NT2/D1 (cell line): Measurements from ENCODE around the gene PDHX.

Experiments
- DNase-seq: peaks from one replicate; pipeline ENCODE4 v3.0.0-alpha.2; 2011; ENCODE audit warnings: low read depth, low spot score
- H3K27me3 ChIP-seq: 2 replicates; pipeline ENCODE4 v1.6.0; 2011; ENCODE audit warnings: mild to moderate bottlenecking; ENCODE audit not compliant: insufficient read length, insufficient read depth
- H3K36me3 ChIP-seq: 2 replicates; pipeline ENCODE4 v1.6.1; 2011; ENCODE audit warnings: mild to moderate bottlenecking, low read length, mixed read lengths; ENCODE audit not compliant: insufficient read depth, insufficient read length
- H3K4me1 ChIP-seq: 2 replicates; pipeline ENCODE4 v1.5.1; 2011; ENCODE audit not compliant: insufficient read depth, insufficient read length
- H3K4me3 ChIP-seq: 2 replicates; pipeline ENCODE4 v1.5.1; 2011; ENCODE audit warnings: low read depth; ENCODE audit not compliant: insufficient read length
- H3K9ac ChIP-seq: 2 replicates; pipeline ENCODE4 v1.6.0; 2011; ENCODE audit warnings: low read depth; ENCODE audit not compliant: insufficient read length
- H3K9me3 ChIP-seq: 2 replicates; pipeline ENCODE4 v1.5.1; 2011; ENCODE audit warnings: mild to moderate bottlenecking, low read length; ENCODE audit not compliant: insufficient read depth
- SUZ12 ChIP-seq: IDR thresholded peaks from 2 replicates; pipeline ENCODE4 v1.6.1; 2011; ENCODE audit not compliant: insufficient read length, insufficient read depth; ENCODE audit errors: extremely low read depth
- YY1 ChIP-seq: IDR thresholded peaks from 2 replicates; pipeline ENCODE4 v1.6.1; 2011; ENCODE audit not compliant: insufficient read length, insufficient read depth
- ZNF274 ChIP-seq: IDR thresholded peaks from 2 replicates; pipeline ENCODE4 v1.6.1; 2011; ENCODE audit warnings: mild to moderate bottlenecking, low read depth, low read length

The PDHX gene

DNA sequence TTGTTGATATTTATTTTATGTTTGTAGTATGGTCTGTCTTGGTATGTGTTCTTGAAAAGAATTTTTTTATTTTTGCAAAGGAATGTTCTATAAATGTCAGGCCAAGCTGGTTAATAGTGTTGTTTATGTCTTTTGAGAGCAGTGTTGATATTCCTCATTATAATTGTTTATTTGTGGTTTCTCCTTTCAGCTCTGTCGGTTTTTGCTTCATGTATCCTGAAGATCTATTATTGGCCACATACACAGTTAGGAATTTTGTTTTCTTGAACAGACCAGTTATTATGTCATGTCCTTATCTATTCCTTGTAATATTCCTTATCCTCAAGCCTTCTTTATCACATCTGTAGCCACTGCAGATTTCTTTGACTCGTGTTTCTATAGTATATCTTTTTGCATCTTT lies 56.5 kb downstream of the PDHX start:
- no peaks in the 10 kb centered on the region for H3K9me3 ChIP-seq
- DNase-seq, result no peak
- H3K27me3 ChIP-seq, result no peaks in the 10 kb centered on the region
- no peaks in the 10 kb centered on the region for H3K4me1 ChIP-seq
- peaks cover 19% of the 10 kb centered on the region for H3K36me3 ChIP-seq
- H3K9ac ChIP-seq, result no peak overlapping the region
- TF ChIP-seq YY1 (no peak), SUZ12 (no peak), ZNF274 (no peak)
- H3K4me3 ChIP-seq, result no peak overlapping the region

DNA sequence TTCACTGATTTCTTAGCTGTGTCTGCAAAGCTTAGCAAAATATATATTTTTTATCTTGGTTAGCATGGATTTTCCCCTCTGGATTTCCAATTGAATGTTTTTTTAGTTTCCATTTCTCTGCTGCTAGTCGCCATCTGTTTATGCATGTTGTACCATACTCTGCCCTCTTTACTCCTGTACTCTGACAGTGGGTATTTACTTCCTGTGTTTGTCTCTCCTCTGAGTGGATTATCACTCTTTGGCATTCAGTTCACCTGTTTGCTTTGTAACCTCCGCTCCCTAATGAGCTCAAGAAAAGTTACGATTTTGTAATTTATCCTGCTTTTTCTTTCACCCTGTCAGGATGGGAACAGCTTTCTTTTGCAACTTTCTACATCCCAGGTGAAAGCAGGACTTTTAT lies 59.1 kb downstream of the PDHX start:
- no peak overlapping the region for H3K4me3 ChIP-seq
- no peaks in the 10 kb centered on the region for H3K9me3 ChIP-seq
- H3K27me3 ChIP-seq, result no peaks in the 10 kb centered on the region
- TF ChIP-seq SUZ12, result no peak
- no peak for TF ChIP-seq ZNF274
- no peak for TF ChIP-seq YY1
- peaks cover 13% of the 10 kb centered on the region for H3K36me3 ChIP-seq
- no peak for DNase-seq
- no peaks in the 10 kb centered on the region for H3K4me1 ChIP-seq
- no peak overlapping the region for H3K9ac ChIP-seq

DNA sequence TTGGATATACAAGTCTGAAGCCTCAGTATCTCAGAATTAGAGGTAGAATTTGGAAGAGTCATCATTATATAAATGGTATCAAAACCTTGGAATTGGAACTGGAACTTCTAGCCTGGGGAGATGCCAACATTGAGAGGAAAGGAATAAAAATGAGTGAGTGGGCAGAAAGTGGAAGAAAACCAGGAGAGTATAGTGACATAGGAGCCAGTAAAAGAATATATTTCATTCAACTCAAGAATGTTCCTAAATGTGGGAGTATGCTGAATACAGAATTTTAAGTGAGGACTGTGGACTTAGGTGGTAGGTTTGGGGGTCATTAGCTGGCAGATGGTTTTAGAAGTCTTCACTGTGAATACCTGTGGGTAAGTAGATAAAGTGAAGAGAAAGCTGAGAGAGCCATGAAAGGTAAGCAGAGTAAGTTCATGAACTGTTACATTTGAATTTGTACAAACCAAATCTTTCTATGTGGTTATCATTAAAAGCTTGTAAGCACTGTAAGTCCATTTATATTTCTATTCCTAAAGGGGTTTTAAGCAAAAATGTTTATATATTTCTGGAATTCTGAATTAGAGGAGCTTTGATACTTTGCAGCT lies 60.2 kb downstream of the PDHX start:
- Histone ChIP-seq H3K9ac (no peak overlapping the region), H3K36me3 (peaks cover 15% of the 10 kb centered on the region), H3K27me3 (no peaks in the 10 kb centered on the region), H3K9me3 (no peaks in the 10 kb centered on the region), H3K4me1 (no peaks in the 10 kb centered on the region), H3K4me3 (no peak overlapping the region)
- TF ChIP-seq YY1, result no peak
- no peak for DNase-seq

DNA sequence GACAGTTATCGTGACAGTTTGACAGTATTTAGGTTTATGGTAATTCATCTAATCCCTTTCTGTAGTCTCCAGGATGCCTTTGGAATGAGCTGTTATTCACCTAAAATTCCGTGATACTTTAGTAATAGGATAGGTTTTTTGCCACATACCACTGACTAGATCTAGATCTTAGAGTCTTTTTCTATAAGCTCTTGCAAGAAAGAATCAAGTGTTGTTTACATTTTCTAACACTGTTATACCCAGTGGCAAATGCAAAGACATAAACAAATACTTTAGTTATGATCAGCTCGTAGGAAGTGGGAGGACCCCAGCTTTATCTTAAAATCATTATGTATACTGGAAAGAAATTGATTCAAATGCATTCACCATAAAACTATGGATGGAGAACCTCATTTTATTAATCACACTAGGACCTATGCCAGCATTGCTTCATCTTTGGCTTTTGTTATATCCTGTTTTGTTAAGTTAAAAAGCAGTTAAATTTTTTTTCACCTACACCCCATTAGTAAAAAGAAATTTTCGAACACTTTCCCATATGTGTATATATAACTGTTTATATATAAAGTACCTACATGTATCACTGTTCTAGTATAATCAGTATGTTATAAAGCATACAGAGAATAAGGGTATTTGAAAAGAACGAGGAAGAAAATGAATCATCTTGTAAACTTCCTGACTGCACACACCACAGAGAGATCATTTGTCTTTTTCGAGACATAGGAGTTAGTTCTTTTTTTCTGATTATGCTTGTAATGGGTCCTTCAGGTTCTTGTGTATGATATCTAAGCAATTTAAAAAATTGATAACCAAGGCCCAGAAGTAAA lies 60.9 kb downstream of the PDHX start:
- DNase-seq, result no peak
- H3K4me3 ChIP-seq, result no peak overlapping the region
- no peak overlapping the region for H3K9ac ChIP-seq
- H3K27me3 ChIP-seq, result no peaks in the 10 kb centered on the region
- TF ChIP-seq YY1 (no peak), ZNF274 (no peak), SUZ12 (no peak)
- peaks cover 15% of the 10 kb centered on the region for H3K36me3 ChIP-seq
- H3K4me1 ChIP-seq, result no peaks in the 10 kb centered on the region
- H3K9me3 ChIP-seq, result no peaks in the 10 kb centered on the region

DNA sequence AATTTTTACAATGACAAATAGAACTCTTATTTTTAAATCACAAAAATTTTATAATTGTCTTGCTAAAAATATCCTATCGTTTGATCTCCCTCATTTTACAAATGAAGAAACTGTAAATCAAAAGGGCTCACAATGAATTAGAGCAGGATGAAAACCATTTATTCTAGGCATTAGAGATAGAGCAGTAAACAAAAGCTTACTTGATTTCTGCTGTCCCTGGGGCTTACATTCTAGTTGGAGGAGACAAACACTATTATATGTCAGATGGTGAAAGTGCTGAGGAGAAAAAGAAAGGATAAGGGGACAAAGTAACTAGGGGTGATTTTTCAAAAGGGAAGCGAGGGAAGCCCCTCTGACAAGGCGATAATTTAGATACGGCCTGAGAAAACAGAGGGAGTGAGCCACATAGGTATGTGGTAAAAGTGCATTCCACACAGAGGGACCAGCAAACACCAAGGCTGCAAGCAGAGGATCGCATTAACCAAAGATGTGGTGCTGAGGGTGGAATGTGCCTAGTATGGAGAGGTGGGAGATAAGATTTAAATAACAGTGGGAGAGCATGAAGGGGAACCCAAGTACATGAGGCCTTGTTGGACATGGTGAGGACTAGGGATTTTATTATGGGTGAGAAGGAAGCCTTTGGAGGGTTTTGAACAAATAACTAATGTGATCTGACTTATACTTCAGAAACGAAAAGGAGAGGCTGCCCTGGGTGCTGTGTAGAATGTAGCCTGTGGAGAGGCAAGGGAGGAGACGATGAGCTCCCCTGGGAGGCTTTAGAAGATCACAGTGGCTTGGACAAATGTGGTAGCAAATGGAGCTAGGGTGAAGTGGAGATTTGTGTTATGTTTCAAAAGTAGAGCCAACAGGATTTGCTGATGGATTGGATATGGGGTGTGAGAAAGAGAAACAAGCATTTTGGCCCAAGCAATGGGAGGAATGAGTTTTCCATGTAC lies 62.1 kb downstream of the PDHX start:
- Histone ChIP-seq H3K36me3 (peaks cover 13% of the 10 kb centered on the region), H3K9ac (no peak overlapping the region), H3K4me3 (no peak overlapping the region), H3K4me1 (no peaks in the 10 kb centered on the region), H3K27me3 (no peaks in the 10 kb centered on the region), H3K9me3 (no peaks in the 10 kb centered on the region)
- TF ChIP-seq YY1, result no peak
- no peak for TF ChIP-seq SUZ12
- no peak for TF ChIP-seq ZNF274
- peak; percentile 13 for DNase-seq

DNA sequence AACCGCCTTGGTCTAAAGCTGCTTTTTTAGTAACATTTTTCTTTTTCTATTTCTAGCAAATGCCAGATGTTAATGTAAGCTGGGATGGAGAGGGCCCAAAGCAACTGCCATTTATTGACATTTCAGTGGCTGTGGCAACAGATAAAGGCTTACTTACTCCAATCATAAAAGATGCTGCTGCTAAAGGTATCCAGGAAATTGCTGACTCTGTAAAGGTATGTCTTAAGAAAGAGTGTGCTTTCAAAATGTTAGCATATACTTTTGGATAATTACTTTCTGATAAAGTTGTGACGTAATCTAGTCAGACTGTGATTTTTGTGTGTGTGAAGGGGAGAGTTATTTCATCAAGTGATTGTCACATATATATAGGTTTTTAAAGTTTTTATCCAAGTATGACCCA lies 68.1 kb downstream of the PDHX start:
- Histone ChIP-seq H3K36me3 (peaks cover 22% of the 10 kb centered on the region), H3K4me1 (no peaks in the 10 kb centered on the region), H3K4me3 (no peak overlapping the region), H3K9me3 (no peaks in the 10 kb centered on the region), H3K9ac (no peak overlapping the region), H3K27me3 (no peaks in the 10 kb centered on the region)
- TF ChIP-seq ZNF274 (no peak), SUZ12 (no peak), YY1 (no peak)
- no peak for DNase-seq

DNA sequence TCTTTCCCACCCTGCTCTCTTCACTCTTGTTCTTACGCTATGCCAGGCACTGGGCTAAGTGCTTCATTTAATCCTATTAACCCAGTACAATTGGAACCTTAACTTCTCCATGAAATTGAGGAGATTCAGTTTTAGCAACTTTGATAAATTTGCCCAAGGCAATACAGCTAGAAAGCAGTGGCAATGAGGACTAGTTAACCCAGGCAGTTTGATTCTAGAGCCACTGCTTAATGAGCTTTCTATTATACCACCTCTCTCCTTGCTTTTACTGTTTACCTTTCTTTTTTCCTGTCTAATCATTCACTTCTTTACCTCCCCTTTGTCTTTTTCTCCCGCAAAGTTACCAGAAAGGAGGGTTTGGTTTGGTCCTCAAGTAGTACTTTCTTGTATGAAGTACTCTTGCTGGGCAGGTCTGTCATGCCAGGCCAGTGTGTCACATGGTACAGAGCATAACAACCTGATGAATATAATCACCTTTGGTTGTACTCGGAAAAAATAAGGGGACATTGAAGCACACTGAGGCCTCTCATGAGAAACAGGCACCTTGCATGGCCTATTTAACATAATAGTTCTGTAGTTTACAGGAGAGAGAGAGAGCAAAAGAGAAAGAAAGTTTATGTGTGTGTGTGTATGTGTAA lies 70.6 kb downstream of the PDHX start:
- Histone ChIP-seq H3K9ac (no peak overlapping the region), H3K27me3 (no peaks in the 10 kb centered on the region), H3K4me3 (no peak overlapping the region), H3K4me1 (no peaks in the 10 kb centered on the region), H3K9me3 (no peaks in the 10 kb centered on the region), H3K36me3 (peaks cover 18% of the 10 kb centered on the region)
- TF ChIP-seq YY1, result no peak
- no peak for TF ChIP-seq ZNF274
- TF ChIP-seq SUZ12, result no peak
- DNase-seq, result no peak
